Endothelial cell of umbilical vein (primary cell): Measurements from ENCODE around the gene UBE3B.

Experiments used
- EZH2 ChIP-seq: IDR thresholded peaks from 2 replicates; pipeline ENCODE4 v1.6.1; 2012; ENCODE audit warnings: borderline replicate concordance, low read depth, mild to moderate bottlenecking, moderate library complexity, low read length, inconsistent platforms; ENCODE audit not compliant: severe bottlenecking
- FOS ChIP-seq: IDR thresholded peaks from 2 replicates; pipeline ENCODE4 v1.6.1; 2011; ENCODE audit warnings: mild to moderate bottlenecking, low read length, moderate library complexity, borderline replicate concordance; ENCODE audit not compliant: insufficient read depth
- GATA2 ChIP-seq: IDR thresholded peaks from 2 replicates; pipeline ENCODE4 v1.7.0; 2011; ENCODE audit warnings: low read depth, mild to moderate bottlenecking, moderate library complexity, mixed read lengths, low read length; ENCODE audit not compliant: insufficient read length, insufficient read depth
- JUN ChIP-seq: IDR thresholded peaks from 2 replicates; pipeline ENCODE4 v1.6.1; 2011; ENCODE audit warnings: borderline replicate concordance, low read depth; ENCODE audit not compliant: insufficient read length, insufficient read depth
- MAX ChIP-seq: IDR thresholded peaks from 2 replicates; pipeline ENCODE4 v1.6.1; 2011; ENCODE audit not compliant: insufficient read depth, insufficient read length
- MYC ChIP-seq: IDR thresholded peaks from one replicate; pipeline ENCODE4 v1.6.1; 2011; ENCODE audit warnings: mild to moderate bottlenecking, low read depth, low read length
- POLR2A ChIP-seq: IDR thresholded peaks from 2 replicates; pipeline ENCODE4 v1.6.1; 2012; ENCODE audit warnings: low read depth, mild to moderate bottlenecking, control low read depth, low read length
- POLR2AphosphoS5 ChIP-seq: IDR thresholded peaks from 2 replicates; pipeline ENCODE4 v1.6.1; 2012; ENCODE audit warnings: low read depth, mild to moderate bottlenecking, control low read depth, low read length, moderate library complexity; ENCODE audit not compliant: insufficient read depth
- TF ChIP-seq, protein P1 (sequence below), 2 donors: IDR thresholded peaks; 1 replicate in 1 of 2; 2 replicates in 1 of 2; pipeline ENCODE4 v1.5.1; 2011; ENCODE audit warnings: low read length in 2 of 2, mild to moderate bottlenecking in 2 of 2, moderate library complexity in 2 of 2, control low read depth in 1 of 2, inconsistent platforms in 1 of 2, low read depth in 1 of 2; ENCODE audit not compliant: insufficient read depth in 1 of 2; ENCODE audit errors: extremely low read depth in 1 of 2

DNA sequence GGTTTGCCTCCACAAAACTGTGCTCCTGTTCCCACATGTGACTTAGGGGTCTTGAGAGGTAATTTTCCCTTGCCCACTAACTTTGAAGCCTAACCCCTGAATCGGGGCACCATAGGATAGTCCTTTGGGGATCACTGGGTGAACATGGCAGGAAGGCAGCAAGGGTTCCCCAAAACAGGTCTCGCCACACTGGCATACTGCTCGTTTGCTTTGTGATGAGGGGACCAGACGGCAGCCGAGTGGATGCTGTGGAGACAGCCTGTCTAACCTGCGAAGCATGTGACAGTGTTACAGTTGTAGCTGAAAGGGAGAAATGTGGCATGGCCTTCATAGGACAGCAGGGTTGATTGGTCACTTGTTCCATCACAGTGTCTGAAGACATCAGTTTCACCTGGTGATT is 42.4 kb downstream of the UBE3B start:
- TF ChIP-seq, protein P1, sequence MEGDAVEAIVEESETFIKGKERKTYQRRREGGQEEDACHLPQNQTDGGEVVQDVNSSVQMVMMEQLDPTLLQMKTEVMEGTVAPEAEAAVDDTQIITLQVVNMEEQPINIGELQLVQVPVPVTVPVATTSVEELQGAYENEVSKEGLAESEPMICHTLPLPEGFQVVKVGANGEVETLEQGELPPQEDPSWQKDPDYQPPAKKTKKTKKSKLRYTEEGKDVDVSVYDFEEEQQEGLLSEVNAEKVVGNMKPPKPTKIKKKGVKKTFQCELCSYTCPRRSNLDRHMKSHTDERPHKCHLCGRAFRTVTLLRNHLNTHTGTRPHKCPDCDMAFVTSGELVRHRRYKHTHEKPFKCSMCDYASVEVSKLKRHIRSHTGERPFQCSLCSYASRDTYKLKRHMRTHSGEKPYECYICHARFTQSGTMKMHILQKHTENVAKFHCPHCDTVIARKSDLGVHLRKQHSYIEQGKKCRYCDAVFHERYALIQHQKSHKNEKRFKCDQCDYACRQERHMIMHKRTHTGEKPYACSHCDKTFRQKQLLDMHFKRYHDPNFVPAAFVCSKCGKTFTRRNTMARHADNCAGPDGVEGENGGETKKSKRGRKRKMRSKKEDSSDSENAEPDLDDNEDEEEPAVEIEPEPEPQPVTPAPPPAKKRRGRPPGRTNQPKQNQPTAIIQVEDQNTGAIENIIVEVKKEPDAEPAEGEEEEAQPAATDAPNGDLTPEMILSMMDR (IDR thresholded peaks at IDR 0.05; ENCODE audit: extremely low read depth in 1 of 2, insufficient read depth in 1 of 2, low read depth in 1 of 2, low read length in 2 of 2) = no peak
- no peak for TF ChIP-seq POLR2AphosphoS5
- TF ChIP-seq EZH2 = no peak
- no peak for TF ChIP-seq POLR2A
- TF ChIP-seq MAX = no peak
- TF ChIP-seq JUN = no peak
- no peak for TF ChIP-seq GATA2
- no peak for TF ChIP-seq MYC
- no peak for TF ChIP-seq FOS
